ENCODE data around the gene EFCAB6. TPM values are rescaled to one million over a fixed set of nuclear protein-coding genes. Genes with fewer than 3 reads are reported as not detected.

Gene EFCAB6
- total and polyA plus RNA-seq, 2 of the 13 experiments (the other 11 are each of a cell fraction or from before 2014, with no cell fraction given) = not detected

DNA sequence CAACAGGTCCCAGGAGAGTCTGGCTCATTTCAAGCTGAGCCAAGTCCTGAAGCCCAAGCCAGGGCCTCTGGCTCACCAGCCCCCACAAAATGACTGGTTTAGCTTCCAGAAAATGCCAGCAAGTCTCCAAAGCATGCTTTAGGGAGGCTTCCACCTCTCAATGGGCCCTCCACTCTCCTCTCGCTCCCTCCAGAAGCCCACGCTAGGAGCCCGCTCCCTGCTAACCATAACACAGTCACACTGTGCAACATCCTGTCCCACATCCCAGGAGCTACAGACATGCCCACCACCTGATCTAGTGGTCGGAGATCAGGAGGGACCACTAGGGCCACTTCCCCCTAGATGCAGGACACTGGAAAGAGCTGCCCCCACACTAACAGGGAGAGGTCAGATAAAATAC is 43.3 kb upstream of the EFCAB6 start (continued):
- TF ChIP-seq, protein P1, sequence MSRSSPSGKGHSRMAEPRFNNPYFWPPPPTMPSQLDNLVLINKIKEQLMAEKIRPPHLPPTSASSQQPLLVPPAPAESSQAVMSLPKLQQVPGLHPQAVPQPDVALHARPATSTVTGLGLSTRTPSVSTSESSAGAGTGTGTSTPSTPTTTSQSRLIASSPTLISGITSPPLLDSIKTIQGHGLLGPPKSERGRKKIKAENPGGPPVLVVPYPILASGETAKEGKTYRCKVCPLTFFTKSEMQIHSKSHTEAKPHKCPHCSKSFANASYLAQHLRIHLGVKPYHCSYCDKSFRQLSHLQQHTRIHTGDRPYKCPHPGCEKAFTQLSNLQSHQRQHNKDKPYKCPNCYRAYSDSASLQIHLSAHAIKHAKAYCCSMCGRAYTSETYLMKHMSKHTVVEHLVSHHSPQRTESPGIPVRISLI (CRISPR knock-in tag; IDR thresholded peaks at IDR 0.05; ENCODE audit: borderline replicate concordance) = no peak
- TF ChIP-seq ZNF609 (CRISPR knock-in tag; IDR thresholded peaks at IDR 0.05; ENCODE audit: borderline replicate concordance) = no peak
- no peak for TF ChIP-seq PHF21A (CRISPR knock-in tag; IDR thresholded peaks at IDR 0.05)

- ChIA-PET CTCF (ENCODE audit: low intra/inter-chr PET ratio, low total read pairs) (no interaction called here), POLR2A (no interaction called here)
- Histone ChIP-seq H4K20me1 (ENCODE audit: insufficient read depth, low read length) (peaks cover 4% of the 10 kb centered on the region; the same call in 1 of the 2 replicates), H3K79me2 (ENCODE audit: insufficient read depth, low read length) (no peaks in the 10 kb centered on the region), H3K27me3 (ENCODE audit: control insufficient read depth in 1 of 2, insufficient read depth in 2 of 2, low read length in 2 of 2) (peaks cover 3 to 46% of the 10 kb centered on the region in 2 experiments; a peak in 3 of 5 replicates), H3K27ac (ENCODE audit: extremely low read length, insufficient read depth, low read length) (no peak overlapping the region), H3K9me3 (ENCODE audit: low read length) (no peaks in the 10 kb centered on the region), H3K4me1 (ENCODE audit: insufficient read depth, low read length) (no peaks in the 10 kb centered on the region), H2AFZ (ENCODE audit: low read length) (no peak overlapping the region), H3K4me3 (replicated peaks in 1 of 3; ENCODE audit: insufficient read depth in 1 of 3, low read depth in 2 of 3, low read length in 3 of 3) (no peak overlapping the region), H3K9ac (ENCODE audit: insufficient read depth, low read depth, low read length) (no peak overlapping the region), H3K36me3 (replicated peaks in 1 of 2; ENCODE audit: control insufficient read depth in 1 of 2, insufficient read depth in 2 of 2, low read length in 2 of 2) (no peaks in the 10 kb centered on the region), H3K4me2 (ENCODE audit: low read depth, low read length) (no peak overlapping the region)
- TF ChIP-seq ZFY (CRISPR knock-in tag; IDR thresholded peaks at IDR 0.05) (no peak), MAFF (IDR thresholded peaks at IDR 0.05; ENCODE audit: low read depth, low read length) (no peak)
- ATAC-seq (no peak), DNase-seq (ENCODE audit: low spot score) (no peak), FAIRE-seq (no peak)
- BruUV-seq (replicated peaks) = no TSS peak
- WGBS (ENCODE audit: low lambda C conversion rate) = 47% methylated on average over 7 of the region's 13 CpGs
- in situ Hi-C loops (cut with HindIII; ENCODE audit: extremely low pct_ligation_motif_present, low pct_unique_long_range_greater_than_20kb) (no loop called here), intact Hi-C loops (cut with micrococcal nuclease; ENCODE audit: unreplicated experiment) (no loop called here)
Observed at GRCh38 chr22:43854786-43855271, 42.7 kb upstream of the EFCAB6 start.

Data from HepG2 (cell line).